Neural cell (in vitro differentiated cells): ENCODE measurements around the gene STH.

ENCODE experiments used
- EZH2 ChIP-seq: fragments of 200-600, 300-800 bp; shearing (Covaris generic), sonication (generic); IDR thresholded peaks from 2 replicates; pipeline ENCODE4 v1.6.1; 2014; ENCODE audit warnings: antibody characterized with exemption, low read length, borderline replicate concordance, mild to moderate bottlenecking; ENCODE audit not compliant: insufficient read depth, poor library complexity, severe bottlenecking
- MXI1 ChIP-seq: fragments of 450-650 bp; conservative IDR thresholded peaks from 2 replicates; pipeline ENCODE4 v1.6.1; 2014; ENCODE audit warnings: antibody characterized with exemption, mild to moderate bottlenecking; ENCODE audit not compliant: poor library complexity, severe bottlenecking
- POLR2AphosphoS5 ChIP-seq: IDR thresholded peaks from 2 replicates; pipeline ENCODE4 v1.6.1; 2012
- RAD21 ChIP-seq: fragments of 450-650 bp; conservative IDR thresholded peaks from 2 replicates; pipeline ENCODE4 v1.6.1; 2014; ENCODE audit warnings: antibody characterized with exemption, mild to moderate bottlenecking, moderate library complexity
- TAF1 ChIP-seq: IDR thresholded peaks from 2 replicates; pipeline ENCODE4 v1.6.1; 2012; ENCODE audit warnings: low read depth
- TF ChIP-seq, protein P1 (sequence below): fragments of 450-650 bp; IDR thresholded peaks from 2 replicates; pipeline ENCODE4 v1.5.1; 2014; ENCODE audit warnings: antibody characterized with exemption, mild to moderate bottlenecking, moderate library complexity; ENCODE audit not compliant: poor library complexity, severe bottlenecking
- TF ChIP-seq, protein P2 (sequence below): IDR thresholded peaks from 2 replicates; pipeline ENCODE4 v1.6.1; 2012; ENCODE audit warnings: borderline replicate concordance

- TF ChIP-seq, protein P1, sequence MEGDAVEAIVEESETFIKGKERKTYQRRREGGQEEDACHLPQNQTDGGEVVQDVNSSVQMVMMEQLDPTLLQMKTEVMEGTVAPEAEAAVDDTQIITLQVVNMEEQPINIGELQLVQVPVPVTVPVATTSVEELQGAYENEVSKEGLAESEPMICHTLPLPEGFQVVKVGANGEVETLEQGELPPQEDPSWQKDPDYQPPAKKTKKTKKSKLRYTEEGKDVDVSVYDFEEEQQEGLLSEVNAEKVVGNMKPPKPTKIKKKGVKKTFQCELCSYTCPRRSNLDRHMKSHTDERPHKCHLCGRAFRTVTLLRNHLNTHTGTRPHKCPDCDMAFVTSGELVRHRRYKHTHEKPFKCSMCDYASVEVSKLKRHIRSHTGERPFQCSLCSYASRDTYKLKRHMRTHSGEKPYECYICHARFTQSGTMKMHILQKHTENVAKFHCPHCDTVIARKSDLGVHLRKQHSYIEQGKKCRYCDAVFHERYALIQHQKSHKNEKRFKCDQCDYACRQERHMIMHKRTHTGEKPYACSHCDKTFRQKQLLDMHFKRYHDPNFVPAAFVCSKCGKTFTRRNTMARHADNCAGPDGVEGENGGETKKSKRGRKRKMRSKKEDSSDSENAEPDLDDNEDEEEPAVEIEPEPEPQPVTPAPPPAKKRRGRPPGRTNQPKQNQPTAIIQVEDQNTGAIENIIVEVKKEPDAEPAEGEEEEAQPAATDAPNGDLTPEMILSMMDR, result no peak
- no peak for TF ChIP-seq POLR2AphosphoS5
- TF ChIP-seq TAF1, result no peak
- TF ChIP-seq, protein P2, sequence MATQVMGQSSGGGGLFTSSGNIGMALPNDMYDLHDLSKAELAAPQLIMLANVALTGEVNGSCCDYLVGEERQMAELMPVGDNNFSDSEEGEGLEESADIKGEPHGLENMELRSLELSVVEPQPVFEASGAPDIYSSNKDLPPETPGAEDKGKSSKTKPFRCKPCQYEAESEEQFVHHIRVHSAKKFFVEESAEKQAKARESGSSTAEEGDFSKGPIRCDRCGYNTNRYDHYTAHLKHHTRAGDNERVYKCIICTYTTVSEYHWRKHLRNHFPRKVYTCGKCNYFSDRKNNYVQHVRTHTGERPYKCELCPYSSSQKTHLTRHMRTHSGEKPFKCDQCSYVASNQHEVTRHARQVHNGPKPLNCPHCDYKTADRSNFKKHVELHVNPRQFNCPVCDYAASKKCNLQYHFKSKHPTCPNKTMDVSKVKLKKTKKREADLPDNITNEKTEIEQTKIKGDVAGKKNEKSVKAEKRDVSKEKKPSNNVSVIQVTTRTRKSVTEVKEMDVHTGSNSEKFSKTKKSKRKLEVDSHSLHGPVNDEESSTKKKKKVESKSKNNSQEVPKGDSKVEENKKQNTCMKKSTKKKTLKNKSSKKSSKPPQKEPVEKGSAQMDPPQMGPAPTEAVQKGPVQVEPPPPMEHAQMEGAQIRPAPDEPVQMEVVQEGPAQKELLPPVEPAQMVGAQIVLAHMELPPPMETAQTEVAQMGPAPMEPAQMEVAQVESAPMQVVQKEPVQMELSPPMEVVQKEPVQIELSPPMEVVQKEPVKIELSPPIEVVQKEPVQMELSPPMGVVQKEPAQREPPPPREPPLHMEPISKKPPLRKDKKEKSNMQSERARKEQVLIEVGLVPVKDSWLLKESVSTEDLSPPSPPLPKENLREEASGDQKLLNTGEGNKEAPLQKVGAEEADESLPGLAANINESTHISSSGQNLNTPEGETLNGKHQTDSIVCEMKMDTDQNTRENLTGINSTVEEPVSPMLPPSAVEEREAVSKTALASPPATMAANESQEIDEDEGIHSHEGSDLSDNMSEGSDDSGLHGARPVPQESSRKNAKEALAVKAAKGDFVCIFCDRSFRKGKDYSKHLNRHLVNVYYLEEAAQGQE, result no peak
- TF ChIP-seq MXI1, result no peak
- no peak for TF ChIP-seq RAD21
- no peak for TF ChIP-seq EZH2
Observed at GRCh38 chr17:45997624-45998023, 1.4 kb upstream of the STH start.
